BLaER1 (cell line): ENCODE measurements around the gene MARCHF3.
"Not testable (repeated sequence)": the region's sequence is repeated elsewhere in the genome, so short reads cannot be mapped to it uniquely, and the experiment has no call there.

Experiments
- H3K27ac ChIP-seq: shearing (Covaris generic); formaldehyde crosslinking; 2 replicates; pipeline ENCODE4 v1.8.1; 2022
- H3K27me3 ChIP-seq: shearing (Covaris generic); formaldehyde crosslinking; 2 replicates; pipeline ENCODE4 v1.8.1; 2022
- H3K36me3 ChIP-seq: shearing (Covaris generic); formaldehyde crosslinking; 2 replicates; pipeline ENCODE4 v1.8.1; 2022
- H3K4me1 ChIP-seq: shearing (Covaris generic); formaldehyde crosslinking; 2 replicates; pipeline ENCODE4 v1.8.1; 2022
- H3K4me2 ChIP-seq: shearing (Covaris generic); formaldehyde crosslinking; 2 replicates; pipeline ENCODE4 v1.8.1; 2022
- H3K4me3 ChIP-seq: shearing (Covaris generic); formaldehyde crosslinking; 2 replicates; pipeline ENCODE4 v1.8.1; 2022
- H3K9ac ChIP-seq: shearing (Covaris generic); formaldehyde crosslinking; 2 replicates; pipeline ENCODE4 v1.8.1; 2022
- H3K9me3 ChIP-seq: shearing (Covaris generic); formaldehyde crosslinking; 2 replicates; pipeline ENCODE4 v1.8.1; 2022
- H4K20me1 ChIP-seq: shearing (Covaris generic); formaldehyde crosslinking; 2 replicates; pipeline ENCODE4 v1.8.1; 2022
- Cebpa-rat ChIP-seq: shearing (Covaris generic); IDR thresholded peaks from 2 replicates; pipeline ENCODE4 v1.8.1; 2022

The MARCHF3 gene

DNA sequence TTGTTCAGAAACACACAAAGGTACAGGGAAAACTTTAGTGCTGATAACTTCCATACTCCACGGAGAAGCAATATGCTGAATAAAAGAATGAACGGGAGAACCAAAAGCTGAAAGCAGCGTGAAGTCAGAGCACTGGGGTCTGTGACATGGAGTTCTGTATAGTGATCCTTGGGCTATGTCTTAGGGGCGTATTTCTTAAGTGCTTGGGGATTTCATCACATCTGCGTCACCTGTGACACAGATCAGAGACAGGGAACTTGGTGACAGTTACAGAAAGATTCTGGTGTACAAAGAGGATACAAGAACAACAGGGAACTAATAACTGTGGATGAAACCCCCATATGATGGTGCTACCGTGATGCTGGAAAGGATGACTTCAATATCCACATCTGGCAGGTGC, 81.9 kb downstream of the MARCHF3 start:
- H3K27ac ChIP-seq = no peak overlapping the region
- no peak overlapping the region for H3K4me2 ChIP-seq
- no peak overlapping the region for H3K9ac ChIP-seq
- peaks cover 41% of the 10 kb centered on the region for H3K36me3 ChIP-seq
- H3K4me3 ChIP-seq = no peak overlapping the region
- no peak for TF ChIP-seq Cebpa-rat
- no peaks in the 10 kb centered on the region for H3K27me3 ChIP-seq
- H3K9me3 ChIP-seq = peaks cover 10% of the 10 kb centered on the region; the same call in 1 of the 2 replicates
- peaks cover 30% of the 10 kb centered on the region for H3K4me1 ChIP-seq
- peaks cover 29% of the 10 kb centered on the region for H4K20me1 ChIP-seq

DNA sequence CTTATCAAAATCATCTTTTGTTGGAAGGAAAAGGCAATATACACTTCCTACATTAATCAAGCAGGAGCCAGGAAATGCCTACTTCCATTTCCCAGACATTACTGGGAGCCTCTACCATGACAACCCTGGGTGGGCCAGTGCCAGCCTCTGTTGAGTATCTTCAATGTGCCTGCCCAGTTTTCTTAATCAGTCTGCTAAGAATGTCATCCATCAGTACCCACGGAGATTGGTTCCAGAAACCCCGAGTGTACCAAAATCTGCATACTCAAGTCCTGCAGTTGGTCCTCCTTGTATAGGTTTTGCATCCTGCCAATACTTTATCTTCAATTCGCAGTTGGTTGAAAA, 82.4 kb downstream of the MARCHF3 start:
- Histone ChIP-seq H3K9ac (no peak overlapping the region), H3K36me3 (peaks cover 41% of the 10 kb centered on the region), H3K4me1 (peaks cover 30% of the 10 kb centered on the region), H3K27me3 (no peaks in the 10 kb centered on the region), H3K4me3 (no peak overlapping the region), H3K4me2 (no peak overlapping the region), H4K20me1 (peaks cover 29% of the 10 kb centered on the region), H3K27ac (no peak overlapping the region), H3K9me3 (peaks cover 10% of the 10 kb centered on the region; the same call in 1 of the 2 replicates)
- TF ChIP-seq Cebpa-rat = no peak

DNA sequence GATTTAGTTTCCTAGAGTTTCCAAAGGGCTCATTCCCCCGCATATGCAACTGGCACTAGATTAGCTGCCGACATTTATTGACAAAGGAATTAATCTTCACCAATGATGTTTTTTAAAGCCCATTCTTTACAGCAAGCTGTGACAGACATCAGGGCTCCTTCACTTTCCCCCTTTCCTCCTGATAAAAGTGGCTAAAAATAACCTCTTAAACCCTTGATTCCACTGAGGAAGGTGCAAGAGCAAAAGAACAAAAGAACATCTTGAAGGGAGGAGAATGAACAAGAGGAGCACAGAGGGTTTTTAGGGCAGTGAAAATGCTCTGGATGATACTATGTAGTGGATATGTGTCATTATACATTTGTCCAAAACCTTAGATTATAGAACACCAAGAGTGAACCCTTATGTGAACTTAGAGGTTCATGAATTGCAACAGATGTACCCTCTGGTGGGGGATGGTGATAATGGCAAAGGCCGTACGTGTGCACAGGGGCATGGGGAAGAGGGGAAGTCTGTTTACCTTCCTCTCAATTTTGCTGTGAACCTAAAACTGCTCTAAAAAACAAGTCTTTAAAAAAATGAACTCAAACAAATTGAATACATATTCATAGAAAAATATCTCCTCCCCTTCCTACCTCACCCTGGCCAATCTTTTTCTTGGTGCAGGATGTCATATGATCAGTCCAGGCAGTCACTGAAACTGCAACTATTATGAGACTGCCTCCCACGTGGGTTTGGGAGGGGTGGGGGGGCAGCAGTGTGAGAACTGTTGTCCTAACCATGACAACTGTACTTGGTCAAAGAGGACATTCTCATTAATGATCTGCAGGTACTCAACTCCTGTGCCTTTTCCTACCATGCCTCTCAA, 83.0 kb downstream of the MARCHF3 start:
- no peak overlapping the region for H3K27ac ChIP-seq
- peaks cover 29% of the 10 kb centered on the region for H4K20me1 ChIP-seq
- H3K4me1 ChIP-seq = peaks cover 30% of the 10 kb centered on the region
- TF ChIP-seq Cebpa-rat = no peak
- no peaks in the 10 kb centered on the region for H3K27me3 ChIP-seq
- H3K9me3 ChIP-seq = peaks cover 10% of the 10 kb centered on the region; the same call in 1 of the 2 replicates
- H3K4me3 ChIP-seq = no peak overlapping the region
- no peak overlapping the region for H3K9ac ChIP-seq
- H3K4me2 ChIP-seq = peak overlapping the region; percentile 8; the same call in 1 of the 2 replicates
- peaks cover 41% of the 10 kb centered on the region for H3K36me3 ChIP-seq

GRCh38 chr5:126942908-126943307, 87.5 kb downstream of the MARCHF3 start:
- peaks cover 45% of the 10 kb centered on the region for H4K20me1 ChIP-seq
- not testable (repeated sequence) for H3K27me3 ChIP-seq, H3K4me2 ChIP-seq, H3K4me3 ChIP-seq, H3K9me3 ChIP-seq, H3K9ac ChIP-seq, H3K27ac ChIP-seq
- peaks cover 18% of the 10 kb centered on the region for H3K4me1 ChIP-seq
- H3K36me3 ChIP-seq = peaks cover 23% of the 10 kb centered on the region

DNA sequence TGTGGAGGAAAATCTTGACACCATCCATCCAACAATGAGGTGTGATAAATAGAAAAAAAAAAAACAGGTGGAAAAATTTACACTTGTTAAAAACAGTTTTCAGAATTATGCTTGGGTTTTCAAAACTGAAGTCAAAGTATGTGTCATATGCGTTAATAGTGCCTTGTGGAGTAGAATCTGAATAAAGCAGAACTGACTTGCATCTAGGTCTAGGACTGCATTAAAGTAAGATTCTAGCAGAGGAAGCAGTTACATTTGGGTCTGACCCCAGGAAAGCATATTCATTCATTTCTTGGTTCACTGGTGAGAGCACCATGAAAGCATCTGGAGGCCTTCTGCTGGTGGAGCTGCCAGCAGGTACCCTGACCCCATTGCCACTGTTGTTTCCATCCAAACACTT, 89.0 kb downstream of the MARCHF3 start:
- Histone ChIP-seq H3K36me3 (peaks cover 23% of the 10 kb centered on the region), H3K9me3 (peaks cover 5% of the 10 kb centered on the region; the same call in 1 of the 2 replicates), H4K20me1 (peaks cover 55% of the 10 kb centered on the region), H3K27me3 (no peaks in the 10 kb centered on the region), H3K4me1 (peaks cover 22% of the 10 kb centered on the region), H3K4me3 (no peak overlapping the region), H3K9ac (no peak overlapping the region), H3K27ac (no peak overlapping the region), H3K4me2 (no peak overlapping the region)
- TF ChIP-seq Cebpa-rat = no peak

- no peaks in the 10 kb centered on the region for H3K27me3 ChIP-seq
- peaks cover 25% of the 10 kb centered on the region for H3K4me1 ChIP-seq
- peaks cover 45% of the 10 kb centered on the region for H4K20me1 ChIP-seq
Measured at GRCh38 chr5:126939887-126940286, 90.5 kb downstream of the MARCHF3 start.

DNA sequence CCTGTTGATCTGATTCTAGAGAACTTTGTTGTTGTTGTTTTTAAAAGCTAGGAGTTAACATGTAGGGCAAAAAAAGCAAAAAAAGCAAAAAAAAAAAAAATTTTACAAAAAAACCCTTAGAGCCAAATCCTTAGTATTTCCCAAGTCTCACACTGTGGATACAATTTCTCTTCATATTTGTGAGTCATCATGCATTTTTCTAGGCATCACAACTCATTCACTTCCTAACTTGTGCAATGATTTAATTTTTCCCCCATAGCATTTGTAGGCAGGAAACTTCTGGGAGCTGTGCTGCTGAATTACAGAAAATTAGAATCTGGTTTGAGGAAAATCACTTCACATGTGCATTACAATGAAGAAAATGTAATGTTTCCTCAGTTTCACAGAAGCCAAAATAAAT, 91.9 kb downstream of the MARCHF3 start:
- H3K4me2 ChIP-seq = no peak overlapping the region
- H4K20me1 ChIP-seq = peaks cover 44% of the 10 kb centered on the region
- TF ChIP-seq Cebpa-rat = no peak
- no peak overlapping the region for H3K4me3 ChIP-seq
- peaks cover 7% of the 10 kb centered on the region; the same call in 1 of the 2 replicates for H3K36me3 ChIP-seq
- H3K27me3 ChIP-seq = no peaks in the 10 kb centered on the region
- peaks cover 25% of the 10 kb centered on the region for H3K4me1 ChIP-seq
- peaks cover 18% of the 10 kb centered on the region for H3K9me3 ChIP-seq
- no peak overlapping the region for H3K9ac ChIP-seq
- no peak overlapping the region for H3K27ac ChIP-seq

More at GRCh38 chr5:126939887-126940286, 90.5 kb downstream of the MARCHF3 start:
- H3K9ac ChIP-seq = no peak overlapping the region
- peaks cover 13% of the 10 kb centered on the region for H3K36me3 ChIP-seq
- peaks cover 9% of the 10 kb centered on the region for H3K9me3 ChIP-seq
- no peak overlapping the region for H3K4me3 ChIP-seq
- no peak overlapping the region for H3K27ac ChIP-seq
- no peak overlapping the region for H3K4me2 ChIP-seq
- TF ChIP-seq Cebpa-rat = no peak

- Histone ChIP-seq H3K36me3 (peaks cover 13% of the 10 kb centered on the region; the same call in 1 of the 2 replicates), H3K27me3 (no peaks in the 10 kb centered on the region), H3K9me3 (peaks cover 25% of the 10 kb centered on the region), H3K9ac (no peak overlapping the region), H3K27ac (no peak overlapping the region), H3K4me1 (peaks cover 25% of the 10 kb centered on the region), H3K4me2 (no peak overlapping the region; the same call in 1 of the 2 replicates), H4K20me1 (peaks cover 44% of the 10 kb centered on the region), H3K4me3 (no peak overlapping the region)
- TF ChIP-seq Cebpa-rat = no peak
Measured at GRCh38 chr5:126937771-126938170, 92.6 kb downstream of the MARCHF3 start.

DNA sequence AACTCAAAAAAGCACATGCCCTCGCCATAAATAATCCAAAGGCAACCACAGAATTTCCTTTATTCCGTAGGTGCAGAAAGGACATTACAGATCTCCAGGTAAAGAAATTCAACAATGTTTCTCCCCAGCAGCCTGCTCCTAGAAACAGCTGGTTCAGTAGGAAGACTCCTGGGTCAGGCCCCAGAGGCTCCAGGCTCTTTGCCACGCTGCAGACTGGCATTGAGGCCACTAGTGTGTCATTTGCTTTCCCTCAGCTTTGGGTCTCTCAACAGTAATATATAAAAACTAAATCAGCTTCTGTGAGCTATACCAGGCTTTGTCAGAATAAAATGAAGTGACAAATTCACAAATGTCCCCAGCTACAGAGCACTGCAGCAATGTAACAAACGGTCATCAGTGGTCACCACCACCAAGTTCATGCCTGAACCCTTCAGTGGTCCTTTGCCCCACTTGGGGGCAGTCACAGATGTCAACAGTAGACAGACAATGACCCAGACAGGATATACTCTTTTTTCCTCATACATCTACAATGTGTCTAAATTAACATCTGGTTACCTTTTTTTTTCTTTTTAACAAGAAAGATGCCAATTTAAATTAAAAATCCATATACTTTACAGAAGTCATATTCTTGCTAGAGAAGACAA, 93.5 kb downstream of the MARCHF3 start:
- Histone ChIP-seq H3K4me2 (peak overlapping the region; percentile 20; the same call in 1 of the 2 replicates), H3K27me3 (no peaks in the 10 kb centered on the region), H3K4me3 (no peak overlapping the region), H3K4me1 (peaks cover 25% of the 10 kb centered on the region), H3K9me3 (peaks cover 29% of the 10 kb centered on the region), H3K9ac (no peak overlapping the region), H3K36me3 (peaks cover 17% of the 10 kb centered on the region; the same call in 1 of the 2 replicates), H4K20me1 (peaks cover 44% of the 10 kb centered on the region), H3K27ac (no peak overlapping the region)
- no peak for TF ChIP-seq Cebpa-rat

DNA sequence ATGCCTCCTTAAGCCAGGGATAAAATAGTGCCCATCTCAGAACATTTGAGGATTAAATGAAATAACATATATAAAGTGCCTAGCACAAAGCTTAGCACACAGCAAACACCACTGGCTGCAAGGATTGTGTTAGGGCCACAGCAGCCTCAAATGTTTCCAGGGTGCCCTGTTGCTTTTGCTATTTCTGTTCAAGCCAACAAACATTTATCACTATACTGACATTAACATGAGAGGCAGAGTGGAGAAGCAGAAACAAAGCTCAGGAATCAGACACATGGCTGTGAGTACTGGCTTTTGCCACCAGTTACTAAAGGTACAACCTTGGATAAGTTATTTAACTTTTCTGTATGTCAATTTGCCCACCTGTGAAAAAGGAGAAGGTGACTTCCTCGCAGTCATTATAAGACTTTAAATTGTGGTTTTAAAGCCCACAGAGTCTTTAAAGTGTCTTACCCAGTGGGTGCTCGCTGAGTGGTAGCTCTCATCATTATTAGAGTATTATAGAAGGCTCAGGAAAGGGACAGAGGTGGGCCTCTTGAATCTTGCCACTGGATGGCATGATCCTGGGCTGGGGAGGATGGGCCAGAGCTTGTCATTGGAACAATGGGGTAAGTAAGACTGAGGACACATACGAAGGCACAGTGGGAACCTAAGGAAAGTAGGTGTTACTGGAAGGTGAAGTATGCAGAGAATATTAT, 98.2 kb downstream of the MARCHF3 start:
- H3K9me3 ChIP-seq = peaks cover 29% of the 10 kb centered on the region
- no peak overlapping the region for H3K9ac ChIP-seq
- no peak for TF ChIP-seq Cebpa-rat
- H4K20me1 ChIP-seq = peaks cover 40% of the 10 kb centered on the region
- no peaks in the 10 kb centered on the region for H3K27me3 ChIP-seq
- H3K4me2 ChIP-seq = no peak overlapping the region
- H3K4me1 ChIP-seq = peaks cover 15% of the 10 kb centered on the region
- no peak overlapping the region for H3K27ac ChIP-seq
- H3K4me3 ChIP-seq = no peak overlapping the region
- peaks cover 17% of the 10 kb centered on the region; the same call in 1 of the 2 replicates for H3K36me3 ChIP-seq
